Adrenal gland (tissue), 5 donors: ENCODE results near the gene MOAP1.

Source experiments
- CTCF ChIP-seq, 6 experiments: fragments of 450-650 bp in 4 of 6; fragments of 200-600 bp in 2 of 6; sonication (generic) in 1 of 6; IDR thresholded peaks; 1 replicate in 5 of 6; 2 replicates in 1 of 6; pipeline versions ENCODE4 v1.5.1 to v1.8.0; 2016 to 2021; ENCODE audit warnings: antibody characterized with exemption in 6 of 6, mild to moderate bottlenecking in 2 of 6, moderate library complexity in 1 of 6
- POLR2A ChIP-seq, 2 donors: fragments of 450-650 bp; IDR thresholded peaks; one replicate each; pipeline ENCODE4 v1.6.1; 2017; ENCODE audit warnings: antibody characterized with exemption in 2 of 2, mild to moderate bottlenecking in 2 of 2, moderate library complexity in 1 of 2
- donor health status: DM: no; HTN: no; CAD: no.

- TF ChIP-seq CTCF (IDR thresholded peaks at IDR 0.05), result no peak
- TF ChIP-seq POLR2A (IDR thresholded peaks at IDR 0.05), result no peak
Observed at GRCh38 chr14:93133464-93133863, 51.2 kb downstream of the MOAP1 start.
